Measurements from ENCODE around the gene IGDCC3.

DNA sequence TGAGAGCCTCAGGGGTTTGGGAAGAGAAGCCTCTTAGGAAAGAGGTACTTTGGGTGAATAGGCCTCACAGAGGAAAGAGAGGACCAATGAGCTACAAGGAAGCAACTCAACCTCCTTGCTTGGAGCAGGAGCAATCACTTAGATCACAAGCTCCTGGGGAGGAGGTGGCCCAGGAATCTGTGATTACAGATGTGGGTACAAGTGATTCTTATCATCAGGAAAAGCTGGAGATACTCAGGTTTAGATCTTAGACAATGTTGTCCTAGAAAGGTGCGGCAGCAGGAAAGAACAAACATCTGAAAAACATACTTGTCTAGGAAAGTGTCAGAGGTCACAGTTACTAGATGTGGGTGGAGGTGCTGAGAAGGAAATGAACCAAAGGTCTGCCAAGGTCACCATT, 99.3 kb downstream of the IGDCC3 start:
- TF ChIP-seq POLR2A (IDR thresholded peaks at IDR 0.05; ENCODE audit: low read length): no peak
- no peak for TF ChIP-seq GATA1 (IDR thresholded peaks at IDR 0.05; ENCODE audit: low read depth, low read length)

Data from erythroblast (primary cell).